GM18858 (cell line): ENCODE measurements around the gene ABHD1.
A peak's percentile ranks its signal among the peaks of the same experiment; 100 is the strongest.
"Not testable (repeated sequence)": the region's sequence is repeated elsewhere in the genome, so short reads cannot be mapped to it uniquely, and the experiment has no call there.

Experiments
- ATAC-seq: cut with Tn5 transposase; IDR thresholded peaks from one replicate; pipeline ENCODE4 v1.9.1; 2021; ENCODE audit not compliant: unreplicated experiment

ABHD1 gene

GRCh38 chr2:27123302-27124150 is at the start of gene ABHD1:
ABHD1 (plus strand) TSS chr2:27123815; CDS start chr2:27123949, 134 bp downstream.
- ATAC-seq = no peak

GRCh38 chr2:27074738-27075565 is 48.7 kb upstream of the ABHD1 start:
- ATAC-seq = no peak

GRCh38 chr2:27075566-27075871 is 48.1 kb upstream of the ABHD1 start:
- not testable (repeated sequence) for ATAC-seq

GRCh38 chr2:27076323-27076722 is 47.3 kb upstream of the ABHD1 start:
- ATAC-seq = no peak

- no peak for ATAC-seq
Observed at GRCh38 chr2:27077231-27077630, 46.4 kb upstream of the ABHD1 start.

- no peak for ATAC-seq
Observed at GRCh38 chr2:27078267-27079194, 45.1 kb upstream of the ABHD1 start, which contains the start of gene EMILIN1. EMILIN1 (plus strand) TSS chr2:27078615; CDS start chr2:27079066, 451 bp downstream.

- no peak for ATAC-seq
Observed at GRCh38 chr2:27079233-27080139, 44.1 kb upstream of the ABHD1 start.

- ATAC-seq = no peak
Observed at GRCh38 chr2:27080140-27080469, 43.5 kb upstream of the ABHD1 start.

GRCh38 chr2:27080603-27080936 is 43.0 kb upstream of the ABHD1 start:
- no peak for ATAC-seq

GRCh38 chr2:27081984-27082772 is 41.4 kb upstream of the ABHD1 start:
- ATAC-seq = no peak

- ATAC-seq = no peak
Observed at GRCh38 chr2:27082773-27083409, 40.7 kb upstream of the ABHD1 start.

GRCh38 chr2:27083410-27084296 is 40.0 kb upstream of the ABHD1 start:
- no peak for ATAC-seq

- no peak for ATAC-seq
Observed at GRCh38 chr2:27084297-27085061, 39.1 kb upstream of the ABHD1 start.

- no peak for ATAC-seq
Observed at GRCh38 chr2:27085062-27085672, 38.4 kb upstream of the ABHD1 start.

GRCh38 chr2:27085673-27086089 is 37.9 kb upstream of the ABHD1 start:
- ATAC-seq = no peak

GRCh38 chr2:27086090-27086723 is 37.4 kb upstream of the ABHD1 start:
- peak; percentile 75 for ATAC-seq
